Glomerular endothelial cell (primary cell): ENCODE measurements around the gene ZNF366. TPM values are rescaled to one million over a fixed set of nuclear protein-coding genes. Genes with fewer than 3 reads are reported as not detected.

Experiments
- DNase-seq: peaks from one replicate; pipeline ENCODE4 v3.0.0-alpha.2; 2011; ENCODE audit warnings: low read depth, low spot score; ENCODE audit errors: extremely low read depth
- total RNA-seq: library from RNA; depleted of rRNA; stranded (reverse); fragments of >200 nt; gene quantifications from 2 replicates; pipeline ENCODE4 v1.2.3, GENCODE V29; 2015

The ZNF366 gene
- total RNA-seq, 1 donor from 2014 or later: 45.4 TPM

DNA sequence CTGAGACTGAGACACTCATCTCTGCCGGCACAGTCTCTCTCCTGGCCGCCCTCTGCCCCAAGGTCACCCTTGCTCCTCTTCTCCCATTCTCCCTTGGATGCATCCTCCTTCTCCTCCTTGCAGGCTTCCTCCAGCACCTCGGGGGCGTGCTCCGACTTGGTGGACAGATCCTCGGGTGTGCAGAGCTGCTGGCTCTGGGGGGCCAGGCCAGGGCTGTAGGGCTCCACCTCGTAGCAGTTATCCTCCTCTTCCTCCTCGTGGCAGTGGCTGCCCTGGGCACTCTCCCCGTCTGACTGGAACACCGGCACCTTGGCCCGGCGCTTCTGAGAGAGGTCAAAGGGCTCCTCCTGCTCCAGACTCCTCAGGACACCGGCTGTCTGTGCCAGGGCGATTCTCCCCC lies 63.3 kb downstream of the ZNF366 start:
- no peak for DNase-seq

DNA sequence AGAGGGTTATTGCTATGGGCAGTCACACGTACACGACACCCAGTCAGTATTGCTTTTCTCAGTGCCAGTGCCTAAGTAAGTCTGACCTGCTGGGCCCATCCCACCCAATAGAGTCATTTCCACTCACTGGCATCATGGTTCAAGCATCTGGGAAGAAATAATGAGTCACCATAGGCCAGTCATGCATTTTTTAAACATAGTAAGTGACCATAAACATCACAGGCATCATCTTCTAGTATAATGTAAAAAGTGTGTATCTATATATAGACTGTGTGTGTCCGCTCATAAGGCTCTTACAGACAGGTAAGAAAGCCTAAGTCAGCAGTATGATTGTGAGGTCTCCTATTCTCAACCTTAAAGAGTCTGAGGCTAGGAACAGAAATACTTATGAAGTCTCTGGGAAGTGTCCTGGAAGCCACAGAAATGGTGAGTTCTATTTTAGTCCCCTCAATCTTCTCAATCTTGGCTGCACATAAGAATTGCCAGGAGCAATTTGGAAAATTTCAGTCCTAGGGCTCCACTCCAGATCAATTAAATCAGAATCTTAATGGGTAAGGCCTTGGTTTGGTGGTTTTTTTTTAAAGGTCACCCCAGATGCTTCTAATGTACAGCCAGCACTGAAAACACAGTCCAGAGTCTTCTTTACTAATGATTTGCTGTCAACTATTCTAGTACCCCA lies 65.2 kb downstream of the ZNF366 start:
- DNase-seq: no peak

DNA sequence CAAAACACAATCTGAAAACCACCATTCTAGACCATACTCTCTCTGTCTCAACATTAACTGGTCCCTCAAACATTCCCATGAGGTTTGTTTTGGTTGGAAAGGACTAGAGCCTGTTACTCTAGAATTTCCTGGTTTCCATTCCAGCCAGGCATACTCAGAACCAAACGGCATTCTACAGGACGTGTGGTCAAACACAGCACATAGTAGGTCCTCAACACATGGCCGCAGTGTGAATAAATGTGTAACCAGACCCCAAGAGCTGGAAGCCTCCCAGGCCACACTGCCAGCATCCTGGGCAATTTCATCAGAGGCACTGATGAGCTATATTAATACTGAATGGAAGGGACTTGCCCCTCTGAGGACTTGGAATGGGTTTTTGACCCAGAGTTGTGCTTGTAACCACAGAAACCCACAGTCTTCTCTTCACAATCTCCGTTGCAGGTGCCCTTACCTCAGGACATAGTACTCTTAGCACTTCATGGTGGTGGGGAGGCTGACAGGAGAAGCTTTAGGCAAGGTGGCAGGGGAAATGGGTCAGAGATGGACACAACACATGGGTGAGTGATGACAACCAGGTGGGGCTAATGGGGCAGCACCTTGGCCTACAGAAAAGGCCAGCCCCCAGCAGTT lies 66.0 kb downstream of the ZNF366 start:
- DNase-seq: no peak

DNA sequence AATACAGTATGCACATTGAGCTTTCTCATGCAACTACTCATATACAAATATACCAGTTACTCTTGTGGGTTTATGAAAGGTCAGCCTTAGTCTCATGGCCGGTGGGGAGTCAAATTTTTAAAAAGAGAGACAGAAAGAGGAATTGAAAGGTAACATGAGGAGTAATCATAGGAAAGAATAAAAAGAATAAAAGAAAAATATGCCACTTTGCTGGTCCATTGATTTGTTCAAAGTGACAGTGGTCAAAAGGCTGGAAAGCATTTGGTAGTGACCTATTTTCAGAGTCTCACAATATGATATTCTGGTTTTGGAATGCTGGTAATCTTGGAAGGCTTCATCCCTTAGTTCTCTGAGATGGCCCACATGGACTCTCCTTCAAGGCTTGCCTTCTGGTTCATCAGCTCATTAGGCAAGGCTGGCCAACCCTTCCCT lies 67.0 kb downstream of the ZNF366 start:
- no peak for DNase-seq

DNA sequence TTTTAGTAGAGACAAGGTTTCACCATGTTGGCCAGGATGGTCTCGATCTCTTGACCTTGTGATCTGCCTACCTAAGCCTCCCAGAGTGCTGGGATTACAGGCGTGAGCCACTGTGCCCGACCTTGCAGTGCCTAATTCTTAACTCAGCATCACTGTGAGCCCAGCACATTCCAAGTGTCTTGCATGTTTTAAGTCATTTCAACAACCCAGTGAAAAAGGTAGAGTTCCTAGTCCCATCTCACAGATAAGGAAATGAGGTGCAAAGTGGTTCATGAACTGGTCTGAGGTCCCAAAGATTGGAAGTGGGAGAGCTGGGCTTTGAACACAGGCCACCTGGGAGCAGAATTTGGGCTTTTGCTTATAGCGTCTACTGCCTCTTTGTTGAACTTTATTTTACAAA lies 68.0 kb downstream of the ZNF366 start:
- DNase-seq: no peak

DNA sequence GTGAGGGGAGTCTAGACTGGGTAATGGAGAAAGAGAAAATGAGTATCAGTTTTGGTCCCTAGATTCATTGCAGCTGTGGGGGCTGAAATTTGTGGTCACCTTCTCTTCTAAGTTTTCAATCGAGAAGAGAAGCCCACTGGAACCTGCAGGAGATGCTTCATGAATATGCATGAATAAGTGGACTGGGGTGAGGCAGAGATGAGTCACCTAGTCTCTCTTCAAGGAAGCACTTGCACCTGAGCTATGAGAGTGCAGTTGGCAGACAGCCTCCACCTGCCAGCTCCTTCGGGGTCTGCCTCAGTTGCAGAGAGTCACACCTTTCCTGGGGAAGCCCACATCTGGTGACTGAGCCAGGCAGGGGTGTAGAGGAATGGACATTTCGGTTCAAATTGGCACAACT lies 69.1 kb downstream of the ZNF366 start:
- no peak for DNase-seq

DNA sequence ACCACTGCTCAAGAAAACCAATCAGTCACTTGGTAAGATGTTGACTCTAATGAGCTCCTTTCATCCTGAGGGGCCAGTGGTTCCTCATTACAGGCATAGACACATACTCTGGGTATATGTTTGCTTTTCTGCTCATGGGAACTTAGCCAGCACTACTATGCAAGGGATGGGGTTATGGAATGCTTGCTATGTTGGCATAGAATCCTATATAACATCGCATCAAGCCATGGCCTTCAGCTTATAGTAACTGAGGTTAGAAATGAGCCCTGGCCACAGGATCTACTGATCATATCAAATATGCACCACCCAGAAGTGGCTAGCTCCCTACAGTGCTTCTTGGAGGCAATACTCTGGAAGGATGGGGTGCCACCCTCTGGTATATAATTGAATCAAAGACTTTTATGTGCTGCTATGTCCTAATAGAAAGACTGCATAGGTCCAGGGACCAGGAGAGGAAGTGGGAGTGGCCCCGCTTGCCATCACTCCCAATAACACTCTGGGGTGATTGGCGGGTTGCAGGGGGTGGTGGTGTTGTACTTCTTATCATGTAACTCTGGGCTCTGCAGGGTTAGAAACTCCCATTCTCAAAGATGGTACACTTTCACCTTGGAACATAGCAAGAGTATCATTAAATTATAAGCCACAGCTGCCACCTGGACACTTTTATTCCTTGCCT lies 70.3 kb downstream of the ZNF366 start:
- DNase-seq: no peak

DNA sequence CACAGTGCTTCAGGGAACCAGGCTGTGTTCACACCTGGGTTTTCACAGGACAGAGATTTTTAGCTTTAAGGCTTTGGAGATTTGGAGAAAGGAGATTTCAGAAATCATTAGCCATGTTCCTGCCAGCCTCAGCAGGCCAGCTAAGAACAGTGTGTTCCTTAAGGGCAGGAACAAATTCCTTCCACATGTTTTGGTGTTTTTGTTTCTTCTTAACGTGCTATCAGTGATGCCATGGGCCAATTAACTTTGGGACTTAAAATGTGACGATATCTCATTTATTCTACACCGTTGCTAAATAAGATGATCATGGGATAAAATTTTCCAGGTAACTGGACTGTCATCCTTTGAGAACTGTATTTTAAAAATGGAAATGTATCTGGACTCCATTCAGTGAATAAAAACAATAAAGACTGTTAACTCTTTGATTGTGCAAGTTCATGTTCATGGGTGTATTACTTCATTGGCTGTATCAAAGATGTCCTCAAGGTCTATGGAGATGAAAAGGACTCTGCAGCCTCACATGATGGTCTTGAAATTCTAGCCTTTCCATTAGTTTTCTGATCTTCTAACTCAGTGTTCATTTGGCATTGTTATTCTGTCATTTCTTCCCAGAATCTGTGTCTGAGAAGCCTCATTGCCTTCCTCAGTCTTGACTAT lies 72.3 kb downstream of the ZNF366 start:
- no peak for DNase-seq

DNA sequence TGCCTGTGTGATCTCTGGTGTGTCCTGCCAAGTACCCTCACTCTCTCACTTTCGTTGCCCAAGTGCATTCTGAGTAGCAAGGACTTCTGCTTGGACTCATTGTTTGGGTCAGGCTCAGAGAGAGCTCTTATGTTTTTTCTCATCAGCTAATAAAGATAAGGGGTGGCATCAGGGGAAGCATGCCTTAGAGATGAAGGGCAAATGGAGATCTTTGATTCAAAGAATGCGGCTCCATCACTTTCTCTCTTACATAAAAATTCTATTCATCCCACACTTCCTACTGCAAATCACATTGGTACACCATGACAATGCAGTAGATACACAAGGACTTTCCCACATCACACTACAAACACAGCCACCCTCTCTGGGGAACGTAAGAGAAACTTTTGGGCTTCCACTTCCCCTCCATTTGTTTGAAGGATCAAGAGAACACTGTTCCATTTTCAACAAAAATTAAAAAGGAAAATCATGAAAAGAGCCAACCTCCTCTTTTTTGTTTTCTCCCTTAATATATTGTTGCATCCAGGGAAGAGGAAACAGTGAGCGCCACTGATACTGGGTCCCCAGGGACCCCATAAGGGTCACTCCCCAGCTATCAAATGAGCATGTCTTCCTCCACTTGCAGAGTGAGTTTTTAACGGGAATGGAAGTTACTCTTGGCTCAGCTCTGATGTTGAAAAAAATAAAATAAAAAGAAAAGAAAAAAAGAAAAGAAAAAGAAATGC lies 73.0 kb downstream of the ZNF366 start:
- no peak for DNase-seq

DNA sequence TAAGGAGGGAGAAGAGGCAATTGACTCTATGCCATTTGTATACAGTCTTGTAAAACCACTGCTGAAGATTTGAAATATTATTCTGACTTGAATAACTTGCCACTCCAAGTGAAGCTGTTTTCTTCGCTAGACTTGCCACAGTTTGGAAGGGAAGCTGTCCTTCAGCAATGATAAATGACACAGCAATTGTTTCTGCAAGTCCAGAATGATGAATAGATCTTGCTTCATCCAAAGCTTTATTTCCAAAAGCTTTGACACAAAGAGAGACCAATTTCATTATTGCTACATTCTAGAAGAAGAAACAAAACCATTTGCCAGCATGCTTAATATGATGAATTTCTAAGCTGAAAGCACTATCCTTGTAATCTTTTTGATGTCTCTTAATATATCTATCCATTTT lies 73.7 kb downstream of the ZNF366 start:
- no peak for DNase-seq

DNA sequence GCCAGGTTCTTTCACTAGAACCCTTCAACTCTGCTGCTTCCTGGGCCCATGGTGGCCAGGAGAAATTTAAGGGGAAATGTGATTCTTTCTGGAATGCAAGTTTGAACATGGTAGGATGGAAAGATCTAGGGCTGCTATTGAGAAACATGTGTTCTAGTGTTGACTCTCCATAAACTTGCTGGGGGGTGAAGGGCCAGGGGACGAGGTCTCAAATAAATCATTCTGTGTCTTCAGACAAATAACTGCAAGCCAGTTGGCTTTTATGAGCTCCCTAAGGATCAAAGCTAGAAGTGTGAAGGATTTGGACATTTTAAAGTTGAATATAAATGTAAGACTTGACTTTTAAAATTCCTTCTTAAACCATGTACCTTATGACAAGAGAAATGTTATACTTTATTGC lies 78.5 kb downstream of the ZNF366 start:
- no peak for DNase-seq

DNA sequence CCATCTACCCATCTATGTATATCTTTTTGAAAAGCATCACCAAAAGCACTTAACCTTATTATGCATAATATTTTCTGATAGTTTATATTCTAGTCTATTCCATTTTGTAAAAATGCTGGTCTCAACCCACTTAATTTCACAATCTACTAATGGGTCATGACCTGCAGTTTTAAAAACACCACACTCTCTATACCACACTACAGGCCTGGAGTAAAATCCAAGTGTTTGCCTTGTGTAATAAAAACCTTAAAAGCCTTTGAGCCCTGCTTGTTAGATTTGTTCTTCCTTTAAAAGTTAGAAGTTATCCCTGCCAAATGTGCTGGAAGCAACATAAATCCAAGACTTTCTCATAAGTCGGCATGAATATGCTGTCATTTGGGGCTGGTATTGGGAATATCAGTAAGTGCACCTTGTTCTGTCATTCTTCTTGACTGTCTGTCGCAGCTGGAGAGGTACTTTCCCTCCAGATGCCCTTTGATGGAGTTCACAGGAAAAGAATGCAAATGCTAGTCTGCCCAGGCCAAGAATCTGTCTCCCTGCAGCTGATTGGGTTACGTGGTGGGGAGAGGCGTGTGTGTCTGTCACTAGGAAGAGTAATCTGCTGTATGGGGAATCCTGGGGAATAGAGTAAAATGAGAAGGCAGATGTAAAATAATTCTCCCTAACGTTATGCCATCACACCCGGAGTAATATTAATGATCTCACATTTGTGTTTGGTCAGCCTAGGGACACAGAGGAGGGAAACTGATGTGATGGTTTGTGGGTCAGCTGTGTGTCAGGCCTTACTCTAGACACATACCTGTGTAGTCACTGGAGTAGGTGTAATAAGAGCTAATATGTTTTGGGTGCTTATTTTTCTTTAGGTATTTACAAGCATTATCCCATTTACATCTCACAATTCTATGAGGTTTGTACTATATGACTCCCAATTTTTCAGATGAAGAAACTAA lies 79.4 kb downstream of the ZNF366 start:
- DNase-seq: no peak

DNA sequence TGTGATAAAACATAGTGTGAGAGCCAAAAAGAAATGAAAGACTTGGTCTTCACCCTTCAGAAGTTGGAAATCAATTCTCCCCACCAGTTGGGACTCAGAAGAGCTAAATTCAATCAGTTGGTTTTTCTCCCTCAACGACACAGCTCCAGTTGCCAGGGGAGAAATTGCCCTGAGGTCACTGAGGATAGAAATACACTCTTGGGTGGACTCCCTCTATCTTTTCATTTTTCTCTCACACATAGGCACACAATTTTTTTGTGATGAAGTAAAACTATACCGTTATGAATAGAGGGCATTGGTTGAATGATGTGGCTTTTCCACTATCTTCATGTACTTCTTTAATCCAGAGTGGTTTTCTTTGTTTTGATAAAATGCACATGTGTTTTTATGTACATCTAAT lies 80.2 kb downstream of the ZNF366 start:
- DNase-seq: no peak

DNA sequence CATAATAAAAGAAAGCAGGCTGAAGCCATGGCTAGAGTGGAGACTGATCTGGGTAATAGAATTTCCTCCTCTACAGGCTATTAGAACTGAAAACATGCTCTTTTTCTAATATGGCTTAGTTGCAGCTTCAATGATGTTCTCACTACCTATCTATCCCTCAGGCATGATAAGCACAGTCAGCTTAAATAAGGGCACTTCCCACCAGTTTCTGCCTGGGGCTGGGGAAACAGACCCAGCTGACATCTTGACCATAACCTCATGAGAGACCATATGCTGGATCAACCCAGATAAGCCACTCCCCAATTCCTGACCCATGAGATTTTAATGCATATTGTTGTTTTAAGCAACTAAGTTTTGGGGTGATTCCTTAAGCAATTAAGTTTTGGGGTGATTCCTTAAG lies 81.2 kb downstream of the ZNF366 start:
- no peak for DNase-seq

DNA sequence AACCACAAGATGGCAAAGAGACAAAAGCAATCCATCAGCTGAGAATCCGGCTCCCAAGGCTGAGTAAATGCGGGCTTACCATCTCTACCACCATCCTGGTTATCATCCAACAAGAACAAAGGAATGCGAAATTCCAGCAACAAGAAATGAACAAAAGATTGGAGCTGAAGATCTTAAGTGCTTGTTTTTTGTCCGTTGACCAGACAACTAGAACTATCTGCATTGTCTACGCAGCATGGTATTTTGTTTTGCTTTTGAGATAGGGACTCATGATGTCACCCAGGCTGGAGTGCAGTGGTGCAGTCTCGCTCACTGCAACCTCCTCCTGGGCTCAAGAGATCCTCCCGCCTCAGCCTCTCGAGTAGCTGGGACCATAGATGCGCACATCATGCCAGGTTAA lies 88.9 kb downstream of the ZNF366 start:
- DNase-seq: no peak

DNA sequence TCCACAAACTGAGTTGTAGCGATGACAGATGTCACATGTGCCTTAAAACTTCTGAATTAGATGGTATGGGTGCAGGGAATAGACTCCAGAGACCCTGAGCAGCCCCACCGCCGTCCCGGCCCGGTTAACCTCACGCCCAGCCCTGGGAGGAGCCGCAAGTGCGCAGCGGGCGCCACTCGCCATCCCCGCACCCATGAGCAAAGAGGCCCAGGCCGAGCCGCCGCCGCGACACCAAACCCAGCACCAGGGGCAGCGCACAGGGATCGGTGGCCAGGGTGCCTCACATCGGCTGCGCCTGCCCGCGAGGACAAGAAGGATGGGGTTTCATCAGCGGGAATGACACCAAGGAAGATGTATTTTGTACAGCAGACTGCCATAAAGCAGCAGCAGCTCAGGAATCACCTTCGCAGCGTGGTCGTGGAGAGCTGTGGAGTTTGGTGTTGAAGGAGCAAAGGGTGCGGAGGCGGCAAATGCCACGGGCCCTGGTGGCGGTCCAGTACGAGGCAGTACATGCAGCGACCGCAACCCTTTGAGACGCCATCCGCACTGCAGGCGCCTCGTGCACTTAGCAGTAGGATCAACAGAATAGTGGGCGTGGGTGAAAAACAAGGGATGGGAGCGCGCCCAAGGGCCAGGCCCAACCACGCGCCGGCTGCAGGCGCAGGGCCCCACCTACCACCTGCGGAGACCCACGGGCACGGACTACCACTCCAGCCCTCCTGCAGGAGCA lies 89.7 kb downstream of the ZNF366 start:
- DNase-seq: no peak

DNA sequence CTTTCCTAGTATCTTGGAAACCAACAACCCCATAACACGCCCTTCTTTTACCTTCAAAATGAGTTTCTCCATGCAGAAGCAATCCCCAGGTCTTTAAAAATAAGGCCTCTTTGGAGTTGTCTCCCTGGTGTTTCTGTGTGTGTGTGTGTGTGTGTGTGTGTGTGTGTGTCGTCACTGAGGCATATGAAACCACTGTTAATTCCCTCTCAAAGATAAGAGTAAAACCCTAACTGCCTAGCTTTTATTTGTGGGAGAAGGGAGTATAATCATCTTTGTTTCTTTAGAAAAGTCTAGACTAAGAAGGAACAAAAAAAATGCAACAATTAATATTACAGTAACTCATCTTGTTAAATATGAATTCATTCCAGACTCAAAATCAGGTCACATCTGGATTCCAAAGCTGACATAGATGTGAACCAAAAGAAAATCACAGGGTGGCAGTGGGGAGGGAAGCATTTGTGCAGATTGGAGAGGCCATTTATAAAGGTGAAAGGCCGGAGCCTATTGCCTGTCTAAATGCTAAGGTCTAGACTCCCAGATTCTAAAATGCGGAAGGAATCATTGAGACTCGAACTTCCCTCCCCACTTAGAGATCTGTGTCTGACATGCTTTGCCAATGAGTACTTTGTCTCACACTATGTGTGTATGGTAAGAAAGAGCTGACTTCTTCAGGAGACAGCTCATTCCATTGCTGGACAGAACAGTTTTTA lies 91.4 kb downstream of the ZNF366 start:
- no peak for DNase-seq

DNA sequence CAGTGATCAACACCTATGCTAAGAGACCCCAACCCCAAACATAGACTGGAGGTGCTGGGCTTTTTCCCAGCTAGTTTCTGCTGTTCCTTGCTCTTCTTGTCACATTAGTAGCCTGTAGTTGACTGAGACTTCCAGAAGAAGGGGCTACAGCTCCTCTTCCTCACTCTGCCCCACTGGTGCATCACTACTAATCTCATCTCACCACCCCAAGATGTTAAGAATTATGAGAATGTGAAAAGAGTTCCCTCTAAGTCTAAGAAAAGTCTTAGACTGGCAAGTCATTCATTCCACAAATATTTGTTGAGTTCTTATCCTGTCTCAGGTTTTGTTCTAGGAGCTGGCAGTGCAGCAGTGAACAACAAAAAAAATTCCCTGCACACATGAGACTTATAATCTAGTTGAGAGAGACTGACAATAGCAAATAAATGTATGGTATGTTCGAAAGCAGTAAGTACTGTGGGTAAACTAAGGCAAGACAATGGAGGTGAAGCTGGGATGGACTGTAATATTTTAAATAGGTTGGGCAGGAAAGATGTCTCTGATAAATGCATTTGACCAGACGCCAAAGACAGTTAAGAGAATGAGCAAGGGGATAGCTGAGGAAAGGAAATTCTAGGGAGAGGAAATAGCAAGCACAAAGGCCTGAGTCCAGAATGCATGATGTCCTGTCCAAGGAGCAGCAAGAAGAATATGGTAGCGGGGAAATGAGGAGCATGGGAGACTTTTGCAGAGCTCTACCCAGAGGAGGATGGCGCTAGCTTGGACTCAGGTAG lies 94.7 kb downstream of the ZNF366 start:
- DNase-seq: no peak
